Activated CD8-positive, alpha-beta memory T cell treated with anti-CD3 and anti-CD28 coated beads for 4 hours (primary cell): ENCODE data around the gene PCID2.
"Not testable (repeated sequence)": the region's sequence is repeated elsewhere in the genome, so short reads cannot be mapped to it uniquely, and the experiment has no call there.

ENCODE experiments used
- DNase-seq, 2 donors: peaks; one replicate each; pipeline ENCODE4 v3.0.0-alpha.2; 2020; ENCODE audit warnings: low read depth in 2 of 2

The PCID2 gene

DNA sequence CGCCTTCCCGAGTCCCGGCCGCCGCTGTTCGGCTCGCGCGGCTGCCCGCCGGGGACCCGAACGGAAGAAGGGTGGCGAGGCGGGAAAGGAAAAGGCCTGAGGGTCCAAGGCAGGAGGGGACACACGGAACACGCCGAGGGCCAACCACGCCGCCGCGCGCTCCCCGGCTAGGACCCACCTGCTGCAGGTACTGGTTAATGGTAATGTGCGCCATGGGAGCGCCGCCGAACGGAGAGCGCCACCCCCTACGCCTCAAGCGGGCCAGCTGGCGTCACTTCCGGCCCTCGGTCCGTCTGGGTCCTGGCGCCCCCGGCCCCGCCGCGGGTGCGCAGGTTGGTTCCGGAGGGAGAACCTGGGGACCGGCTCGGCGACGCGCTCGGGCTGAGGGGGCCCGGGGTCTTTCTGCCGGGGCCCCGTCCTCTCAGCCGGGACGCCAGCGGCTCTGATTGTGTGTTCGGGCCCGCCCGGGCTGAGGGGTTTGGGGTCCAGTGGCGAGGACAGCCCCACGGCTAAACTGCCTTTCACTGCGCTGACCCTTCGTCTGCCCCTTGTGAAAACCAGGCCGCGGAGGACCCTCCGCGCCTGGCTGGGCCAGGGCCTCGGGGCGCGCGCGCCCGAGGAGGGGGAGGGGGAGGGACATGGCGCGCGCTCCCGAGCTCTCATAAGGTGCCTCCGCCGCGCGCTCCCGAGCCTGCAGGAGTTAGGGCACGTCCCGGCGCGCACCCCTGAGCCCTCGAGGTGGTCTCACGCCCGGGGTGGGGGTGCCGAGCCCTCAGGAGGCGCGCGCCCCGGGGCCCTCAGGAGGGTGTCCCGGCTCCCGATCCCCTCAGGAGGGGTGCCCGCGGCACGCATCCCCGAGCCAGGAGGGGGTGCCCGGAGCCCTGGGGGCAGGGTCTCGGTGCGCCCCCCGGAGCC is at the start of gene PCID2:
TSS of gene PCID2 (minus strand) at position 249 of the 915 bp plus-strand sequence. CDS start at position 214, 35 bp downstream.
- DNase-seq: peak; percentile 75 to 77

DNA sequence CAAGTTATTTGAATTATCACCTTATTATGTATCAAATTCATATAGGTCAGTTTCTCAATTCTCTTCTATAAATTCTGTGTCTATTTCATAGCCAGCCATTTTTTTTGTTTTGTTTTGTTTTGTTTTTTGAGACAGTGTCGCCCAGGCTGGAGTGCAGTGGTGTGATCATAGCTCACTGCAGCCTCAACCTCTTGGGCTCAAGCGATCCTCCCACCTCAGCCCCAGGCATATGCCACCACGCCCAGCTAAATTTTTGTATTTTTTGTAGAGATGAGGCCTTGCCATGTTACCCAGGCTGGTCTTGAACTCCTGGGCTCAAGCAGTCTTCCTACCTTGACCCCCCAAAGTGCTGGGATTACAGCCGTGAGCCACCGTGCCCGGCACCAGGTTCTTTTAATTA is 49.4 kb upstream of the PCID2 start:
- not testable (repeated sequence) for DNase-seq

DNA sequence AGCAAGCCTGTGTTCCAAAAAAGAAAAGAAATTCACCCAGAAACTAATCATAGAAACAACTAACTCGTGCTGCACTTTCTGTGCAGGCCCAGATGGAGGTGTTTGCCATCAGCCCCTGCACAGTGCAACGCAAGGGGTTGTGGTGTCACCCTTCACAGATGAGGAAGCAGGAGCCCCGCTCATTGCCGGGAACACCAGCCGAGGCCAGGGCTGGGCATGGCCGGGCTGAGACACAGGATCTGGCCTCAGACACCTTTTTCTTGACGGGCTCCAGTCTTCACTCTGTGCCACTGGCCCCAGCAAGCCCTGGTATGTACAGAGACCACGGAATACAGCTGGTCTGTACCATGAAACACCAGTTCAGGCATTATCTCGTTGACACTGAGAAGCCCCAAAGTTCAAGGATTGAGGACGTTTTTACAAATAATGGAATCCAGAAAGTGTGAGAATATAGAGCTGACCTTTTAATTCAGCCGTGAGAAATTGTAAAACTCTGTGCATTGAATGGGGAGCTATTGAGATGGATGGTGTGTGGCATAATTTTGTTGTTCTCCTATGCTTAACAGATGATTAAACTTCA is 44.1 kb upstream of the PCID2 start:
- no peak for DNase-seq

DNA sequence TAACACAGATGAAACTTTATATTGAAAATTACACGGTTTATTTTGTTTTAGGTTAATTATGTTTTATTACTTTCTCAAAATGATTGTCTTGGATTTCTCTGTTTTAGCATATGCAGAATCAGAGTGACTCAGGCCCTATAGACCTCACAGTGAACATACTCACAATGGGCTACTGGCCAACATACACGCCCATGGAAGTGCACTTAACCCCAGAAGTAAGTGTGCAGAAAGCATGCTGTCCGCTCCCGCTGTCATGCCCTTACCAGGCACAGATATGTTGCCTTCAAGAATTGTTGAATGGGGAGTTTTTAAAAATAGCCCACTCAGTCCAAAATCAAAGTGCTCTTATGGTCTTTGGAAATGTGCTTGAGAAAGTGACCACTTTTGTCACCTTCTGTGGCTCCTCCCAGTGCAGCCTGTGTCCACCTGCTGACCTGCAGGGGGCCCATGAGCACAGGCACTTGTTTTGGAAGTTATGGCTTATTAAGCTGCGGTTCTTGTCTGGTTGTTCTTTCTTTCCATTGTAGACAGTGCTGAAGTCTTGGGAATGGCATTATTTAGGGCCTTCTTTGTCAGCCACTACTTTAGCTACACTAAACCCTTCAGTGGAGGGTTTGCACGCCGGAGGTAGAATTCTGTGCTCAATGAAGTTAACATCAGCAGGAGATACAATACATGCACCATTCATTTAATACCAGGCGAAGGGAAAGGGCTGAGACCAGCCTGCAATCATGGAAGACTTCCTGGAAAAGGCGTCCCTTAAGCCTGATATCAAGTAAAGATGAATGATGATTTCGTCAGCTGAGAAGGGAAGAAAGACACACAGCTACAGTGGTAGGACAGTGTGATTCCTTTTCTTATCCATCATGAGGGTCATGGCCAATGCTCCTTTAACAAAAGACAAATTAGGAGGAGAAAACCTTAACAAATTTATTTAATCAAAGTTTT is 37.7 kb upstream of the PCID2 start:
- DNase-seq: no peak

DNA sequence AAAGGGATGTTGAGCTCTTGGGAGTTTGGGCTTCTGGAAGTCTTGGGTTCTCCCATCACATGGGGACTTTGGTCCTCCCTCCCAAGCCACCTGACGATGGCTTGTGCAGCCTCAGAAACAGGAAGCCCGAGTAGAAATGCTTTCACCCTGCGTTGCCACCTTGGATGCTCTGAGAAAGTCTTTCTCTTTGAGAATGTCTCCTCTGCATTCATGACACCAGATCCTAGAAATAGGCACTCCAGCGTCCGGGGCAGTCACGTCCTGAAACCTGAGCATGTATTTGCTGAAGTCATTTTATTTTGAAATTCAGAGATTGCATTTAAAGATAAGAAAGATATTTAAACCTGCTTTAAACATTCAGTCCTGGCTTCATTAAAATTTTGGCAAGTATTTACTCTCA is 35.4 kb upstream of the PCID2 start:
- no peak for DNase-seq

DNA sequence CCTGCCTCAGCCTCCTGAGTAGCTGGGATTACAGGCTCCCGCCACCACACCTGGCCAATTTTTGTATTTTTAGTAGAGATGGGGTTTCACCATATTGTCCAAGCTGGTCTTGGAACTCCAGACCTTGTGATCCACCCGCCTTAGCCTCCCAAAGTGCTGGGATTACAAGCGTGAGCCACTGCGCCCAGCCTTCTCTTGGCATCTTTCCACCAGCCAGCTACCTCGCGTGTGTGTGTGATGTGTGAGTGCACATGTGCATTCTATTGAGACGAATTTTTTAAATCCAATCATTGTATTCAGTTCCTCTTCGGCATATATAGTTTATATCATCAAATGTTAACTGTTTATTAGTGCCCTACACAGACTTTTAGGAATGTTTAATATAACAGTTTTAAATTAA is 33.2 kb upstream of the PCID2 start:
- DNase-seq: not testable (repeated sequence)

DNA sequence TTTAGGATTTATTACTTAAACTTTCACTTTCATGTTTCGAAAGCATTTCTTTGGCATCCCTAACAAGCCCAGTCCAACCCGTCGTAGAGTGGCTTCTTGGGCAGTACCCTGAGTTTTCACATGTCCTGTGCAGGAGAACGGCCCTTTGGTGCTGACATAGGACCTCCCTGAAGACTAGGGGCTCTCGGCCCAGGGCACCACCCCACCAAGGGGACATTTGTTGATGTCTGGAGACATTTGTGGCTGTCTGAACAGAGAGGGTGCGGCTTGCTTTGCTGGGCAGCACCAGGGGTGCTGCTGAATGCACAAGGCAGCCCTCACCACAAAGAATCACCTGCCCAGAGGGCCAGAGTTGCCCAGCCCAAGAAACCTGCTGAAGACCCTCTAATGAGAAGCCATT is 31.5 kb upstream of the PCID2 start:
- no peak for DNase-seq

DNA sequence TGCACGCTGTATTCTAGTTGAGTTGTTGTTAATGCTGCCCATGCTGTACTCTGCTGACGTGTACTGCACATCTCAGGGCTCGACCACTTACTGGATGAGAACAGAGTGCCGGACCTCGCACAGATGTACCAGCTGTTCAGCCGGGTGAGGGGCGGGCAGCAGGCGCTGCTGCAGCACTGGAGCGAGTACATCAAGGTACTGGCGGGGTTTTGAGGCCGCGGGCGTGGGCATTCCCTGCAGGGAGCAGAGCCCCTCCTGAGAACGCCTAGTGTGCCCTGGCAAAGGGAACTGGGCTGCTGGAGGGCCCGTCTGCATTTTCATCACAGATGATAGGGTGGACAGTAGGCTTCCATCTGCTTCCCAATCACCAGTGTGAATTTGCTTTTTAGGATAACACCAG is 30.9 kb upstream of the PCID2 start:
- no peak for DNase-seq

DNA sequence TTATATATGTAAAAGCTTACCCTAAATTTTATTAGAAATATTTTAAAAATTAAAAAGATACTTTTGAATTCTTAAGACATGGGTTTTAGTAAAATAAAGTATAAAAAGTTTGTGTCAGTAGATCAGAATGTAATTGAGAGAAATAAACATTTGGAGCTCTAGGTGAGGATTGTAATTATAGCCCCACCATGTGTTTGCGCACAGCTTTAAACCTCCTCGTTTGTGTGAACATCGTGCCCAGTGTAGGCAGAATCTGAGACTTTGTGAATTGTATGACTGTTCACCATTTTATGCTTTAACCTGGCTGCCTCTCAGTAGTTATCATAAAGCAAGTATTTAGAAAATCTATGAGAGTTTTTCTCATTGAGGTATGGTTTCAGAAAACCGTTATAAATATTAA is 30.1 kb upstream of the PCID2 start:
- DNase-seq: no peak

DNA sequence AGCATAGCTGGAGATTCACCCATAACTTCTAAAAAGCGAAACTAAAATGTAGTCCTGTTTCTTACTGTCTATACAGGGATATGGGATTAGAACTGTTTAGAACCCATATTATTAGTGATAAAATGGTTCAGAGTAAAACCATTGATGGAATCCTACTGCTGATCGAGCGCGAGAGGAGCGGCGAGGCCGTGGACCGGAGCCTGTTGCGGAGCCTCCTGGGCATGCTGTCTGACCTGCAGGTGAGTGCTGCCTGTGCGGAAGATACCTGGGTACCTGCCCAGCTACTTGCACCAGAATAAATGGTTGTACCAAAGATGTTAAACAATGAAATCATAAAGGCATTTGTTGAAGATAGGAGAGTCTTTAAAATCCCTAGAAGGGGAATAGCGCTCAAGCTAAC is 24.6 kb upstream of the PCID2 start:
- DNase-seq: no peak

DNA sequence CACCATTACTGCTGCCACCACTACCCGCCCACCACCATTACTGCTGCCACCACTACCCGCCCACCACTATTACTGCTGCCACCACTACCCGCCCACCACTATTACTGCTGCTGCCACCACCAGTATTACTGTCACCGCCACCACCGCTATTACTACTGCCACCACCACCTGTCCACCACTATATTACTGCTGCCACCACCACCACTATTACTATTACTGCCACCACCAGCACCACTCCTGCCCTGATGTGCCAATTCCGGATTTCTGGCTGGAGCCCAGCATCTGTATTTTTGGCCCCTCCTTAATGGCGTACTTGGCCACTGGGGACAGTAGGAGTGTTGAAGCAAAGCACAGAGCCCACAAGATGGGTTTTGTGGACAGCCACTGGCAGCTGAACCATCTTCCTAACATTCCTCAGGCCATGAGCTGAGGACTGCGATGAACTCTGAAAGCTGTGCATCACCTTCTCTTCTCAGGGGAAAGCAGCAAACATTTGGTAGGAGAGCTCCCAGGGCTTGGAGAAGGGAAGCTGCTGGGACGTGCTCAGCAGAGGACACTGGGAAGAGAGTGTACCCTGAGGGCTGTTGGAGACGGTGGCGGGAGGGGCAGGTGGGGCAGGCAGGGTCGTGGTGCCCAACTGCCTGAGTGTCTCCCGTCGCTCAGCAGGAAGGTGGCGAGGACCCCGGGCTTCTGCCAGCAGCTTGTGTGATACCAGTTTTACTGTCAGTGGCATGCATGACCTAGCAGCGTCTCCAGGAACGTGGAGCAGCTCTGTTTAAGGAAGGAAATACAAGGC is 23.9 kb upstream of the PCID2 start:
- no peak for DNase-seq

DNA sequence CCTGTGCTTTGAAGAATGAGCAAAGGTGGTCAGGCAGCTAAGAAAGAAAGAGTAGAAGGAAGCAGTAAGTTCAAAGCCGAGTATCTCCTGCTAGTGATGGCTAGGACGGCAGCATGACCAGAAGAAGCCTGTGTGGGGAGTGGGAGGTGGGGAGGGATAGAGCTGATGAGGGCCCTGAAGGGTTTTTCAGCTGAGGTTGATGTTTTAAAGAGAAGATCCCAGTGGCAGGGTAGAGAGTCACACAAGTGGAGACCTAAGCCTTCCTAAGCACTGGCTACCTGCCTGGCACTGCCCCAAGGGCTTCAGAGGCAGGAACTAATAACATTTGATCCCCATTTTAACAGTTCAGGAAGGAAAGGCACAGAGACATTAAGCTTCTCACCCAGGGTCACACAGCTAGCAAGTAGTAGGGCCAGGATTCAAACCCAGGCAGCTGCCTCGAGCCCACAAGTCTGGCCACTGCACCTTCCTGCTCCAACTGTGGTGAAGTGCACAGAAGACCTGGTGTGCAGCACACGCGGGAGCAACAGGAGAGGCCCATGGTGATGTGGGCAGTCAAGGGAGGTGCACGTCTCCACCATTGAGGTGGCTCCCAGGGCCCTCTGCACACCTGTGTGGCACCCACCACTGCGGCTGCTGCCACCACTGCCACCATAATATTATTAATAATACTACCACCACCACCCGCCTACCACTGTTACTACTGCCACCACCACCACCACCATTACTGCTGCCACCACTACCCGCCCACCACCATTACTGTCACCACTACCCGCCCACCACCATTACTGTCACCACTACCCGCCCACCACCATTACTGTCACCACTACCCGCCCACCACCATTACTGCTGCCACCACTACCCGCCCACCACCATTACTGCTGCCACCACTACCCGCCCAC is 23.1 kb upstream of the PCID2 start:
- peak in 1 of 2 donors; percentile 50 for DNase-seq

DNA sequence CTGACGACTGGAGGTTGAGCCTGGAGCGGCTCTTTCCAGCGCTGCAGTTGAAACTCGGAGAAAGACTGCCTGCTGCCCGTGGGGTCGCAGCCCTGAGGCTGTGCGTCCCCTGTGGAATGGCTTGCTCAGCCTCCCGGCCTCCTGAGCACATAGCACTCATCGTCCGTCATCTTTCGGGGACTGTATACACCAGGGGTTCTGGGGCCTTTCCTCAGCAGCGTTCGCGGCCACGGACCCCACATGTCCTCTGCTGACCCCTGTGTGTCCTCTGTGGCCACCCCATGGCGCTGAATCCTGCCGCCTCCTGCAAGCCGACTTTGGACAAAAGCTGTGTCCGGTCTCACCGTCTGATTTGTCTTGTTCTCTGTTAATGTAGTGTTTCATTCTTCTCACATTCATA is 21.3 kb upstream of the PCID2 start:
- no peak for DNase-seq

DNA sequence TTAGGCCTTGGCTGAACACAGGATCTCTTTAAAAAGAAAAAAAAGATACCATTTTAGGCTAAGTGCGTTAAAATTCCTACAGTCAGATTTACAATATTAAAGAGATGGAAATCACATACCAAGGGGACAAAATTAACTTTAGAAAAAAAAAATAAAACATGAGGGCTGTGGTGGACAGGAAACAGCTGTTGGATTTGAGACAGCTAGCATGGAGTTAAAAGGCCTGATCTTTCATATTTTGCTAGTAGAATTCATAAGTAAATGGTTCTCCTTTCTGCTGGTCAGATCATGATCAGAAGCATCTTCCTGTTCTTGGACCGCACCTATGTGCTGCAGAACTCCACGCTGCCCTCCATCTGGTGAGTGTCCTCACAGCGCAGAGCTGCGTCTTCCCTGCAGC is 20.7 kb upstream of the PCID2 start:
- DNase-seq: no peak

DNA sequence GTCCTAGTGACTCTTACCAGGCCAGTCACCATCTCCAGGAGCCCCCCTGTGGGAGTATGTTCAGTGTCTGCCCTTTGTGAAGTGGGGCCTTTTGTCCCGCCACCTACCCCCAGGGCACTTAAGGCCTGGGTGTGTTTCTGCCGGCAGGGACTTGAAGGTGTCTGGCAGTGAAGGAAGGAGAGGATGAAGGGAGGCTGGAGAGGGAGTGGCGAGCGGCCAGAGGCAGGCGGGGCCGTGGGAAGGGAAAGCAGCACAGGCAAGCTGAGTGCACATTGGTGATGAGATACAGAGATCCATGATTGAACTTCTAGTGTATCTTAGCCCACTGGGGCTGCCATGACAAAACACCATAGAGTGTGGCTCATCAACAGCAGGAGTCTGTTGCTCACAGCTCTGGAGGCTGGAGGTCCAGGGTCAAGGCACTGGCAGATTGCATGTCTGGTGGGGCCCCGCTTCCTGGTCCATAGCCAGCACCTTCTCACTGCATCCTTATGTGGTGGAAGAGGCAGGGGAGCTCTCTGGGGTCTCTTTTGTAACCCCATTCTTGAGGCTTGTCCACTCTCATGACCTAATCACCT is 18.5 kb upstream of the PCID2 start:
- DNase-seq: no peak

DNA sequence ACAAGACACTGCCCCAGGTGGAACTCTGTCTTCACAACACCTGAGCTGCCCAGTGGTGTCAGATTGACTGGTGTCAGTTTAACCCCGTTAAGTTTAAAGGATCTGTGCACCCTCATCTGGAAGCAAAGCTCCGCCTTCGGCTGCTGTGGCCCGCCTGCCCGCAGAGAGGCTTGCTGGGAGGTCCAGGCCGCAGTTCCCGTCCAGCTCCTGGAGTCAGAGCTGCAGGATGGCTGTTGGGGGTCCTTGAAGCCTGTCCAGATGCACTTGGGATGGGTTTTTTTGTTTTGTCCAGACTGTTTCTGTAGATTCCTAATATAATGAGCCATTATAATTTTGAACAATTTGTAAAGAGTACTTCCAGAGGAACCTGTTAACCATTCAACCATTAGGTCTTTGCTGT is 17.0 kb upstream of the PCID2 start:
- DNase-seq: no peak

DNA sequence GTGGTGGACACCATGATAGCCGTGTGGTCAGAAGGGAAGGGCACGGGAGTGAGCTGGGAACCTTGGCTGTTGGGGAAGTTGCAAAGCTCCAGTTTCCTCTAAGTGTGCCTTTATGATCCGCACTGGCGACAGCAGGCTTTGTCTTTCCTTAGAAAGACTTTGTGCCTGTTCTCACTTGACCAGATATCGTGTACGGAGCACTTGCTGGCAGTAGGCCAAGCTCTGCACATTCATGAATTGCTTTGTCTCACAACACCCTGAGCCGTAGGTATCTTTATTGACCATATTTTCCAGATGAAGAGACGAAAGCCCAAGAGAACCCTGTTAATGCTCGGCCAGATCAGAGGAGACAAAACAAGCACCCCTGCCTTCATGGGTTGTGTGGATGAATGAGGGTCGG is 16.0 kb upstream of the PCID2 start:
- DNase-seq: no peak

DNA sequence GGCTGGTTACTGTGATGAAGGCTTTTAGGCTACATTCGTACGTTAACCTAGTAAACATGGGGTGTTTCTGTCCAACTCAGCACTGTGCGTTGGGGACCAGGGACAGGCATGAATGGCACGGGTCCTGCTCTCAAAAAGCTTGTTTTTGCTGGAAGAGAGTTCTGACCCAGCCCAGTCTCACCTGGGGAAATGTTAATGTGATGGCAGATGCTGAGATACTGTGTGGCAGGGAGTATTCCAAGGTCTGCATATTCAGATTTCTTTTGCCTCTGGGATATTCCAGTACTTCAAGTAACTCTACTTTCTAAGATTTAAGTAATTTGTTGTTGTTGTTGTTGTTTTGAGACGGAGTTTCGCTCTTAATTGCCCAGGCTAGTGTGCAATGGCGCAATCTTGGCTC is 14.6 kb upstream of the PCID2 start:
- no peak for DNase-seq

DNA sequence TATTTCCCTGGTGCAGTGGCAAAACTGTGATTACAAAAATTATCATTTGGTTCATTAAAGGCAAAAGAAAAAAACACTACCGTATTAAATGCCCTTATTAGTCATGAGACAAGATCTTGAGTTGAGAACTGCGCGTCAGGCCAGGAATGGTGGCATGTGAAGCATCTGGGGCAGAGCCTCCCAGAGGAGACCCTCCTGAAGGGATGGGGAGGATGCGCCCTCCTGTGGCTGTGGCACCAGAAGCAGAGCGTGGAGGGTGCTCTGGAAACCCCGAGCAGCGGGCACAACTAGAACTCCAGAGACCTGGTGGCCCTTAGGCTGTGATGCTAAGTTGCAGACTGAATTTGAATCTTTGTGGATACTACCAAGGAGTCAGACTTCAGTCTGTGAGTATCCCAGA is 12.4 kb upstream of the PCID2 start:
- DNase-seq: no peak

DNA sequence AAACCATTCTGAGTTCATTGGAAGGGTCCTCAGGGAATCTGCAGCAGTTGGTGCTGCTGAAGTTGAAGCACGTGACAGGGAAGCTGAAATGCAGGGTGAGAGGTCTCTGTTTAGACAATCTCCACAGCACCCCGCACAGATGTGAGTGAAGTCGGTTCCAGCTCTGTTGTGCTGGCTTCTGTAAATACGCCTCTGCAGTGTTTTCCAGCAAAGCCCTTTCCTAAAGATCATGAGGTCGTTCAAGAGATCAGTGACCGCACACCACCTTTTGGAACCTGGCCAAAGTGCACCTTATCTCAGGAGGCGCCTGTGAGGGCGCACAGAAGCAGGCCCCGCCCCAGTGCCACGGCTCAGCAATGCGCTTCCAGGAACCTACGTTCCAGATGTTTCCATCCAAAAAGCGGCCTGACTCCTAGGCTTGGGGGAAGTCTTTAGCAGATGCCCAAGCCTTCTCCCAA is 11.7 kb upstream of the PCID2 start:
- DNase-seq: no peak
